HCT116 (cell line): Measurements from ENCODE around the gene ZNF182. TPM values are rescaled to one million over a fixed set of nuclear protein-coding genes. Genes with fewer than 3 reads are reported as not detected.

Source experiments
- ATAC-seq: fragments of 200-7000 bp; cut with Tn5 transposase; 2 replicates; pipeline ENCODE4 v1.9.1; 2020; ENCODE audit warnings: mild to moderate bottlenecking, moderate library complexity
- BruUV-seq: library from RNA; stranded (reverse); fragments of 400-500 nt; replicated peaks from 2 replicates; lab custom pipeline; 2021; lab: Mats Ljungman, UMichigan
- CTCF ChIA-PET: fragments of 300-600 bp; sonication (Branson Sonifier 250); formaldehyde crosslinking; loops from one replicate; lab custom pipeline; 2021; ENCODE audit warnings: antibody characterized with exemption; lab: Charles Lee
- POLR2A ChIA-PET: fragments of 300-600, 350-600 bp; sonication (Branson Sonifier 250); formaldehyde crosslinking; loops from one replicate; lab custom pipeline; 2021; ENCODE audit warnings: antibody characterized with exemption; lab: Charles Lee
- RAD21 ChIA-PET, 2 experiments: fragments of 300-600 bp; sonication (Branson Sonifier 250); formaldehyde crosslinking; loops; one replicate each; lab custom pipeline; 2023; ENCODE audit warnings: low total read pairs in 2 of 2; ENCODE audit not compliant: uncharacterized antibody in 2 of 2, unreplicated experiment in 2 of 2, low non-redundant PET in 1 of 2; lab: Charles Lee
- DNase-seq: peaks from one replicate; pipeline ENCODE4 v3.0.0-alpha.2; 2010; ENCODE audit warnings: low read depth, low spot score
- H2AFZ ChIP-seq: fragments of 200-600 bp; shearing (Covaris generic), sonication (generic); 2 replicates; pipeline ENCODE4 v1.6.1; 2017; ENCODE audit warnings: low read depth, mixed run types, mixed read lengths, antibody characterized with exemption, low read length; ENCODE audit not compliant: poor library complexity, severe bottlenecking
- H3K27ac ChIP-seq: 2 replicates; pipeline ENCODE4 v1.5.1; 2012; ENCODE audit warnings: low read depth, low read length
- H3K27me3 ChIP-seq: fragments of 200-600 bp; sonication (generic); 2 replicates; pipeline ENCODE4 v1.6.1; 2016; ENCODE audit warnings: mixed run types, low read length, mixed read lengths; ENCODE audit not compliant: insufficient read depth
- H3K36me3 ChIP-seq, 2 experiments: fragments of 200-500 bp in 1 of 2; fragments of 200-600 bp in 1 of 2; sonication (Bioruptor generic) in 1 of 2; sonication (generic) in 1 of 2; 2 replicates each; pipeline versions ENCODE4 v1.5.1 to v1.6.1; 2014 to 2016; ENCODE audit warnings: low read length in 2 of 2, inconsistent platforms in 1 of 2, mixed read lengths in 1 of 2, mixed run types in 1 of 2; ENCODE audit not compliant: insufficient read depth in 2 of 2, control insufficient read depth in 1 of 2
- H3K4me1 ChIP-seq, 2 experiments: fragments of 200-600 bp in 1 of 2; sonication (generic) in 1 of 2; 2 replicates each; pipeline versions ENCODE4 v1.5.1 to v1.6.1; 2012 to 2017; ENCODE audit warnings: low read length in 2 of 2, inconsistent platforms in 1 of 2, mild to moderate bottlenecking in 1 of 2, mixed read lengths in 1 of 2, mixed run types in 1 of 2, moderate library complexity in 1 of 2; ENCODE audit not compliant: insufficient read depth in 2 of 2, control insufficient read depth in 1 of 2
- H3K4me2 ChIP-seq: fragments of 200-600 bp; sonication (generic); 2 replicates; pipeline ENCODE4 v1.6.1; 2017; ENCODE audit warnings: mixed run types, low read length, mixed read lengths
- H3K4me3 ChIP-seq, 2 experiments: fragments of 200-600 bp in 1 of 2; sonication (generic) in 1 of 2; replicated peaks in 1 of 2; 2 replicates each; pipeline ENCODE4 v1.5.1; 2011 to 2016; ENCODE audit warnings: low read length in 2 of 2, control low read depth in 1 of 2, low read depth in 1 of 2, mild to moderate bottlenecking in 1 of 2, mixed read lengths in 1 of 2, mixed run types in 1 of 2
- H3K79me2 ChIP-seq: fragments of 200-600 bp; sonication (generic); 2 replicates; pipeline ENCODE4 v1.6.1; 2017; ENCODE audit warnings: mild to moderate bottlenecking, mixed run types, low read length, moderate library complexity, mixed read lengths; ENCODE audit not compliant: insufficient read depth
- H3K9ac ChIP-seq: fragments of 200-600 bp; sonication (generic); 2 replicates; pipeline ENCODE4 v1.6.1; 2016; ENCODE audit warnings: low read length, mixed read lengths
- H3K9me2 ChIP-seq: fragments of 200-600 bp; sonication (generic), shearing (Covaris generic); 2 replicates; pipeline ENCODE4 v1.6.1; 2017; ENCODE audit warnings: mixed run types, mild to moderate bottlenecking, moderate library complexity; ENCODE audit not compliant: insufficient read depth
- H3K9me3 ChIP-seq, 2 experiments: fragments of 200-500 bp in 1 of 2; fragments of 200-600 bp in 1 of 2; sonication (Bioruptor generic) in 1 of 2; sonication (generic) in 1 of 2; 2 replicates each; pipeline ENCODE4 v1.6.1; 2014 to 2017; ENCODE audit warnings: low read length in 2 of 2, mixed read lengths in 2 of 2, inconsistent platforms in 1 of 2, low read depth in 1 of 2, mild to moderate bottlenecking in 1 of 2, mixed run types in 1 of 2, moderate library complexity in 1 of 2; ENCODE audit not compliant: control insufficient read depth in 1 of 2, insufficient read depth in 1 of 2
- H4K20me1 ChIP-seq: fragments of 200-600 bp; sonication (generic), shearing (Covaris generic); 2 replicates; pipeline ENCODE4 v1.6.1; 2017; ENCODE audit warnings: mixed run types, mild to moderate bottlenecking, moderate library complexity; ENCODE audit not compliant: insufficient read depth
- CEBPB ChIP-seq: IDR thresholded peaks from 2 replicates; pipeline ENCODE4 v1.6.1; 2012; ENCODE audit warnings: low read depth
- EGR1 ChIP-seq: IDR thresholded peaks from 2 replicates; pipeline ENCODE4 v1.6.1; 2012; ENCODE audit warnings: low read depth
- ELF1 ChIP-seq: IDR thresholded peaks from 2 replicates; pipeline ENCODE4 v1.6.1; 2012; ENCODE audit warnings: low read depth, borderline replicate concordance
- EZH2phosphoT487 ChIP-seq: fragments of 200-600 bp; IDR thresholded peaks from 2 replicates; pipeline ENCODE4 v1.6.1; 2018; ENCODE audit warnings: antibody characterized with exemption, borderline replicate concordance
- FOSL1 ChIP-seq: IDR thresholded peaks from 2 replicates; pipeline ENCODE4 v1.6.1; 2012; ENCODE audit warnings: low read depth
- JUND ChIP-seq: IDR thresholded peaks from 2 replicates; pipeline ENCODE4 v1.6.1; 2012
- POLR2A ChIP-seq: IDR thresholded peaks from 2 replicates; pipeline ENCODE4 v1.7.0; 2011; ENCODE audit warnings: borderline replicate concordance; ENCODE audit not compliant: insufficient read depth, insufficient read length; ENCODE audit errors: extremely low read depth
- POLR2AphosphoS5 ChIP-seq: IDR thresholded peaks from 2 replicates; pipeline ENCODE4 v1.6.1; 2011; ENCODE audit warnings: mild to moderate bottlenecking, low read depth, low read length, moderate library complexity
- RAD21 ChIP-seq: IDR thresholded peaks from 2 replicates; pipeline ENCODE4 v1.6.1; 2012; ENCODE audit warnings: low read depth, mild to moderate bottlenecking
- REST ChIP-seq: IDR thresholded peaks from 2 replicates; pipeline ENCODE4 v1.6.1; 2012; ENCODE audit warnings: low read depth
- SP1 ChIP-seq: IDR thresholded peaks from 2 replicates; pipeline ENCODE4 v1.6.1; 2012; ENCODE audit warnings: low read depth
- SRF ChIP-seq: IDR thresholded peaks from 2 replicates; pipeline ENCODE4 v1.6.1; 2012; ENCODE audit warnings: low read depth
- TCF7L2 ChIP-seq: IDR thresholded peaks from 2 replicates; pipeline ENCODE4 v1.7.0; 2011; ENCODE audit warnings: borderline replicate concordance, inconsistent platforms; ENCODE audit not compliant: insufficient read depth, insufficient read length; ENCODE audit errors: extremely low read depth
- ZBTB33 ChIP-seq: IDR thresholded peaks from 2 replicates; pipeline ENCODE4 v1.6.1; 2011; ENCODE audit warnings: mild to moderate bottlenecking, low read length, moderate library complexity; ENCODE audit not compliant: insufficient replicate concordance; ENCODE audit errors: extremely low read depth
- ZFX ChIP-seq: fragments of 450-650 bp; IDR thresholded peaks from 2 replicates; pipeline ENCODE4 v1.6.1; 2017
- ZNF274 ChIP-seq: fragments of 200-500 bp; sonication (Bioruptor generic); IDR thresholded peaks from 2 replicates; pipeline ENCODE4 v1.6.1; 2014; ENCODE audit warnings: mild to moderate bottlenecking, low read depth, low read length, inconsistent platforms
- intact Hi-C: fragments of 100-400 bp; cut with micrococcal nuclease; formaldehyde crosslinking; loops from 2 replicates; pipeline ENCODE4 v1.10.0; 2022
- total RNA-seq: library from RNA; stranded (reverse); gene quantifications from one replicate; pipeline ENCODE4 v1.2.1, GENCODE V29; 2021; ENCODE audit not compliant: unreplicated experiment

Gene ZNF182
- total RNA-seq, 1 experiment from 2014 or later, result 5.1 TPM

- H3K4me3 ChIP-seq, result peak overlapping the region; percentile 70 to 73
- ATAC-seq, result peak; percentile 37
- TSS peak; percentile 72 for BruUV-seq
- RAD21 ChIA-PET, result no interaction called here
- no peaks in the 10 kb centered on the region for H3K4me1 ChIP-seq
- H3K4me2 ChIP-seq, result peak overlapping the region; percentile 78
- H3K9me2 ChIP-seq, result no peaks in the 10 kb centered on the region
- no peak overlapping the region for H2AFZ ChIP-seq
- POLR2A ChIA-PET, result no interaction called here
- CTCF ChIA-PET, result no interaction called here
- no peaks in the 10 kb centered on the region for H3K9me3 ChIP-seq
- H3K27me3 ChIP-seq, result no peaks in the 10 kb centered on the region
- peak overlapping the region; percentile 36 for H3K27ac ChIP-seq
- no peaks in the 10 kb centered on the region for H3K36me3 ChIP-seq
- intact Hi-C loops, result no loop called here
- no peak for DNase-seq
- H3K79me2 ChIP-seq, result no peaks in the 10 kb centered on the region
- H3K9ac ChIP-seq, result peak overlapping the region; percentile 65
- TF ChIP-seq ZBTB33 (no peak), SRF (no peak), EZH2phosphoT487 (no peak), TCF7L2 (no peak), CEBPB (no peak), RAD21 (no peak), FOSL1 (no peak), ZNF274 (no peak), JUND (no peak), EGR1 (no peak), REST (no peak), ELF1 (no peak), POLR2A (no peak), ZFX (no peak), SP1 (no peak), POLR2AphosphoS5 (no peak)
- H4K20me1 ChIP-seq, result no peaks in the 10 kb centered on the region
Measured at GRCh38 chrX:48003367-48003757, 427 bp downstream of the ZNF182 start.
